Activated CD8-positive, alpha-beta memory T cell treated with anti-CD3 and anti-CD28 coated beads, Interleukin-2, amount 50 U/mL, for 24 hours (primary cell): ENCODE measurements around the gene RTBDN.
"Not testable (repeated sequence)": the region's sequence is repeated elsewhere in the genome, so short reads cannot be mapped to it uniquely, and the experiment has no call there.

Experiments used
- DNase-seq: peaks from one replicate; pipeline ENCODE4 v3.0.0-alpha.2; 2020; ENCODE audit errors: extremely low read depth

Gene RTBDN

DNA sequence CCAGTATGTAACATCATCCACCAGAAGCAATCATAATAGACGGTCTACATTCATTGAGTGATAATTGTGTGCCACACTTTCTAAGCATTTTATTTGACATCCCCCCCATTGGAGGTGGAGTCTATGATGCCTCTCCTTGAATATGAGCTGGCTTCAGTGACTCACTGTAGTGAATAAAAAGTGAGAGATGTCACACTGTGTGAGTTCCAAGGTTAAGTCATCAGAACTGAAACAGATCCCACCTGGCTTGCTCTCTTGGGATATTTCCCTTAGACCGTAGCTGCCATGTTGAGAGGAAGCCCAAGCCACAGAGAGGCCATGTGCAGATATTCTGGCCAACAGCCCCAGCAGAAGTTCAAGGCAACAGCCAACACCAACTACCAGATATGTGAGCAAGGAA lies 12.6 kb downstream of the RTBDN start:
- no peak for DNase-seq

GRCh38 chr19:12817810-12818209 lies 16.6 kb downstream of the RTBDN start:
- DNase-seq, result not testable (repeated sequence)

GRCh38 chr19:12817188-12817587 lies 17.2 kb downstream of the RTBDN start:
- DNase-seq, result not testable (repeated sequence)

- no peak for DNase-seq
Observed at GRCh38 chr19:12815088-12815487, 19.3 kb downstream of the RTBDN start.

DNA sequence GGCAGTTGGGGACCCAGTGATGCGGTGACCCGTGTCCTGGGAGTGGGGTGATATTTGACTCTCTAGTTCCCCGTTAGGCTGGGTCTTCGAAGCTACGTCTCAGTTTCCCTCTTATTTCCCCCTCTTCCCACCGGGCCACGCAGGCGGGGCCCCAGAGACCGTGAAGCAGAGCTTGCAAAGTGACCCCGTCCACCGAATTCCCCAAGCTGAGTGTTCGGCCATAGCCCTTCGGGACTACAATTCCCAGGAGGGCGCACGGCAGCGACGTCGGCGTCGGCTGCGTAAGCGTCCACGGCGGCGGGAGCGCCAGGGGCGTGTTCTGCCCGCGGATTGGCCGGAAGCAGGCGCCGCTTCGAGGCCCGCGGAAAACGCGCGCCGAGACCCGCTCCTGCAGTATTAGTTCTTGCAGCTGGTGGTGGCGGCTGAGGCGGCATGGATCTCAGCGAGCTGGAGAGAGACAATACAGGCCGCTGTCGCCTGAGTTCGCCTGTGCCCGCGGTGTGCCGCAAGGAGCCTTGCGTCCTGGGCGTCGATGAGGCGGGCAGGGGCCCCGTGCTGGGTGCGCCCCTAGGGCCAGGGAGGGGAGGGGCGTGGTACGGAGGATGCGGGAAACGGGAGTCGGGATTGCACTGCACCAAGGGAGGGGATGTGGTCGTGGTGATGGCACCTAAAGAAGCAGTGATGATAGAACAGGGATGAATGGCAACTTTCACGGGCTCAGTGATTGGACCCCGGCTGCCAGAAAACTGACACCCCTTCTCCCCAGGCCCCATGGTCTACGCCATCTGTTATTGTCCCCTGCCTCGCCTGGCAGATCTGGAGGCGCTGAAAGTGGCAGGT lies 27.9 kb downstream of the RTBDN start, which contains the start of gene RNASEH2A:
Gene RNASEH2A (plus strand): TSS at position 343 of the 840 bp plus-strand sequence. CDS start 90 bp downstream, at position 433.
- DNase-seq, result no peak

DNA sequence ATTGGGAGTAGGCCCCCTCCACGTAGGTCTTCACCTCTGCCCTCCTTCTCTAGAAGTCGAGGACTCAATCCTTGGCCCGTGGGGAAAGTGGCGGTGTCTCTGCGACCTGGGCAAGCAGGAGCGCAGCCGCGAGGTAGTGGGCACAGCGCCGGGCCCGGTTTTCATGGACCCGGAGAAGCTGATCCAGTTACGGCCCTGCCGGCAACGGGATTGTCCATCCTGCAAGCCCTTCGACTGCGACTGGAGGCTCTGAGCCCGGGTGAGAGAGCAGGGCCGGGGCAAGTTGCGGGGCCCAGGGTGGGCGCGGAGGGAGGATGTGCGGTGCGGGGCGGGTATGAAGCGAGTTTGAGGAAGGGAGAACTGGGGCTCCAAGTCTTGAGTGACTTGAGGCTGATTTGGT lies 30.3 kb downstream of the RTBDN start:
- DNase-seq, result no peak

DNA sequence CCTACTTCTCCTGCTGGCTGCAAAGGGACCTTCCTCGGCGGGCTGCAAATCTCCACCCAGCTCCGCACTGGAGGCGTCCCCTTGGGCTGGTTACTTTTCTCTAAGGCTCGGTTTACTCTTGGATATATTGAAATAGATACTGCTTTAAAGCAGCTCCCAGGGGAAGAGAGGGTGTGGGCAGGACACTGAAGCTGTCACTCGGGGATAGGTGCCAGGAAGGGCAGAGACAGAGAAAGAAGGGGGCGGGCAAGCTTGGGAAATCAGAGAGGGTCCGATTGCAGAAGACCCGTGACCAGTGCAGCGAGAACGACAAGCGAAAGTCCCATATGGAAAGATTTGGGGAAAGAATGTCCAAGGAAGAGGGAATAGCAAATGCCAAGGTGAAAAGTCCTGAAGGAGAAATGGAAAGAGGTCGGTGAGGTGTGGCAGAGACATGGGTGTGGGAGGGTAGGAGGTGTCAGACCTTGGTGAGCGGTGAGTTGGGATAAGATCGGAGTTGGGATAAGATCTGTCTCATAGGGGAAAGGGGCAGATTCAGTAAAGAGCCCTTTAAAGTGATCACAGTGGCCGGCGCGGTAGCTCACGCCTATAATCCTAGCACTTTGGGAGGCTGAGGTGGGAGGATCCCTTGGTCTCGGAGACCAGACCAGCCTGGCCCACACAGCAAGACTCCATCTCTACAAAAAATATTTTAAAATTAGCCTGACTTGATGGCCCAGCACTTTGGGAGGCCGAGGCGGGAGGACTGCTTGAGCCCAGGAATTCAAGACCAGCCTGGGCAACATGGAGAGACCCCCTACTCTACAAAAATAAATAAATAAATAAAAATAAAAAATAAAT lies 31.9 kb downstream of the RTBDN start:
- no peak for DNase-seq

DNA sequence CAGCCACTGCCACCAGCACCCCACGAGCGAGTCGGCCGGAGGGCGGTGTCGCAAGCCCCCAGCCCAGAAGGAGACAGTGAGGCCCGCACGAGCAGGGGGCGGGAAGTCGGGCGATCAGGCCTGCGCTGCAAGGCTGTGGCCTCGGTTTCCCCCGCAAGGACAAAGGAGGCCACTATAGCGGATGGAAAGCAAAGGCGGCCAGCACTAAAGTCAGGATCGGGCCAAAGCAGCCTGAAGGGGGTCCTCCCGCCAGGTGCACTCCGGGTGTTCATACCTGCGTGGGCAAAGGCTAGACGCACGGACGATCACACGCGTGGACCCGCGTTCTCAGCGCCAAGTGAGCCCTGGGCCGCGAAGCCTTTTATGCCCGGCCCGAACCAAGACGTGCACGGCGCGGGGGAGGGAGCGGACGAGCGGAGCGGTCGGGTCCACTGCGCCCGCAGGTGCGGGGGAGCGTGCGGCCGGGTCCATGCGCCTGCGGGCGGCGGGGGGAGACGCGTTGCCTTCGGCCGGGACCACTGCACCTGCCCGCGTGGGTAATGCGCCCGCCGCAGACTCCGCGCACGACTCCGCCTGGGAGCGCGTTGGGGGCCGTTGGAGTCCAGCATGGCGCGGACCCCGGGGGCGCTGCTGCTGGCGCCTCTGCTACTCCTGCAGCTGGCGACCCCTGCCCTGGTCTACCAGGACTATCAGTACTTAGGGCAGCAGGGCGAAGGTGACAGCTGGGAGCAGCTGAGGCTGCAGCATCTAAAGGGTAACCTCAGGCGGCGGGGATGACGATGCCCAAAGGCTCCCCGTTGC lies 32.7 kb downstream of the RTBDN start, which contains the start of the genes PRDX2 and THSD8:
Gene PRDX2 (minus strand): TSS at position 335 of the 801 bp plus-strand sequence. CDS start 539 bp downstream, outside the sequence.
Gene THSD8 (plus strand): TSS at position 604 of the 801 bp plus-strand sequence. CDS start 3 bp downstream, at position 607.
- DNase-seq, result no peak

DNA sequence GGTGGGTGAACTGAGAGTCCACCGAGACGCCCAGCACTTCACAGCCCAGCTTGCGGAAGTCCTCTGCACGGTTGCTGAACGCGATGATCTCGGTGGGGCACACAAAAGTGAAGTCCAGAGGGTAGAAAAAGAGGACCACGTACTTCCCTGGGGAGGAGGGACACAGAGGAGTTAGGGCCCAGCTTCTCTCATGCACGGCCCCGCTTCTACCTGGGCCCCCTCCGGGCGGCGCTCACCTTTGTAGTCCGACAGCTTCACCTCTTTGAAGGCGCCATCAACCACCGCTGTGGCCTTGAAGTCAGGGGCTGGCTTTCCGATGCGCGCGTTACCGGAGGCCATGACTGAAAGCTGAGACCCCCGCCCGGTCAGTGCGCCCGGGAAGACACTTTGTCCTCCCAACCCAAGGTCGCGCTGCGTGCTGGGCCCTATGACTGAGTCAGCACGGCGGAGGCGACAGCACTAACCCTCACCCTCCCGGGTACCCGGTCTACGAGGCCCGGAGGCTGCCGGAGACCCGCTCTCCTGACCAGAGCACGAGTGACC lies 33.4 kb downstream of the RTBDN start:
- no peak for DNase-seq

GRCh38 chr19:12800466-12800770 lies 34.0 kb downstream of the RTBDN start:
- no peak for DNase-seq

DNA sequence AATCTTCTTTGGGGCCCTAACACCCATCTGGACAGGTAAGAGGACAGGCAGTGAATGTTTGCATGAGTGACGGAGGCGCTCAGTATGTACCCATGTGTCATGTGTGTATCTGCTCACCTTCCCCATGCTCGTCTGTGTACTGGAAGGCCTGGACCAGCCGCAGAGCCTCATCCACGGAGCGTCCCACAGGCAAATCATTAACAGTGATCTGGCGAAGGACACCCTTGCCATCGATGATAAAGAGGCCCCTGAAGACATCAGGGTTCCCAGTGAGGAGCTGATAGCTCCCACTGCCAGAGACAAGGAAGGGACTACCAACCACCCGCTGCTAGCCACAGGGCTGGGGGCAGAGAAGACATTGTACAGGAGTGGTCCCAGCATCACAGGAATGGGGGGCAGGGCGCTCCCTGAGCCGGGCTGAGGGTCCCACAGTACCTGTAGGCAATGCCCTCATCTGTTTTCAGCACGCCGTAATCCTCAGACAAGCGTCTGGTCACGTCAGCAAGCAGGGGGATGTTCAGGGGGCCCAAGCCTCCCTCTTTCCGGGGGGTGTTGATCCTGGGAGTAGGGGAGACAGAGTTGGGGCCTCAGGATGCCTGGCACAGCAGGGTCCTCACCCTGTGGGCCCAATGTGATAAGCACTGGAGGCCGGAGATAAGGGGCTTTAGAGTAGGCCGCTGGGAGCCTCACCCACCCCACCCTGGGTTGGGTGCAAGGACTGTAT lies 34.5 kb downstream of the RTBDN start:
- no peak for DNase-seq

GRCh38 chr19:12797607-12798006 lies 36.8 kb downstream of the RTBDN start:
- not testable (repeated sequence) for DNase-seq

- no peak for DNase-seq
Observed at GRCh38 chr19:12797141-12797587, 37.2 kb downstream of the RTBDN start.

DNA sequence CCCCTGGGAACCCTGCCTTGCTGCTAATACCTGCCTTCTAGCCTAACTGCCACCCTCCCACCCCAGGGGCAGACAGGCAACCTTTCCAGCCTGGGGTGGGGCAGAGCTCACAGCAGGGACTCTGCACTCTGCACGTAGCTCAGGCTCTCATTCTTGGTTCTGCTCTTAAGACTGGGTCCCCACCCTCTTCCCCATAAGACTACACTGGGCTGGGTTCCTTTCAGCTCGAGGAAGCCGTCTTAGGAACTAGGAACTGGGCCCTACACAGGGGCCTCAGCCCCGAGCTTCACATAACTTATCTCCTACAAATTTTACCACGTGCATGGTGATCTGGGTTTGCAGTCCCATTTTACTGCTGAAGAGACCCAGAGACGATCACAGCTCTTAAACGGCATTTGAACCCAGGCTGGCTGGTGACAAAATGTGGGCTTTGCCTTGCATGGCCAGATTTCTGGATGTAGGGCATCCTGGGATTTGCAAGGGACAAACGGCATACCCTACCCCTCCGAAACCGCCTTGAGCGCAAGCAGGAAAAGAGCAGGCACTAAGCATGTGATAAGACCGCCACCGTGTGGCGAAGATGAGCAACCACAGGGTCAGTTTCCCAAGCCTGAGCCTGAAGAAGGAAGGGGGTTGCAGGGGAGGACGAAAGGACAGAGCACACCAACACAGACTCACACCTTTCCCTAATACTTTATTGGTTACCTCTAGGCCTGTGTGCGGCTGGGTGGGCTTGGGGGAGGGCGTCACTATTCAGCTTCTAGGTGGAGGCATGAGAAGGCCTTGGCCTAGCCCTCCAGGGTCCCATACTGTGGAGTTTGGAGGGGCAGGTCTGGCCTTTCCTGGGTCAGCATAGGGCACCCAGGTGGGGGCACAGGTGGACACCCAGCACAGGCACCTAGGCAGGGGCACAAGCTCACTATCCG lies 38.0 kb downstream of the RTBDN start:
- DNase-seq, result no peak

DNA sequence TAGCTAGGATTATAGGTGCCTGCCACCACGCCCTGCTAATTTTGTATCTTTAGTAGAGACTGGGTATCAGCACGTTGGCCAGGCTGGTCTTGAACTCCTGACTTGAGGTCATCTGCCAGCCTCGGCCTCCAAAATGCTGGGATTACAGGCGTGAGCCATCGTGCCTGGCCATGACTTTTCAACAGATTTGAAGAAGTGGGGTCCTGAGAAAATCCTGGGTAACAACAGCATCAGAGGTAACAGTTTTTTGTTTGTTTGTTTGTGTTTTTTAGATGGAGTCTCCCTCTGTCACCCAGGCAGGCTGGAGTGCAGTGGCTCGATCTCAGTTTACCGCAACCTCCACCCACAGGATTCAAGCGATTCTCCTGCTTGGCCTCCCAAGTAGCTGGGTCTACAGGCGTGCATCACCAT lies 39.4 kb downstream of the RTBDN start:
- no peak for DNase-seq

DNA sequence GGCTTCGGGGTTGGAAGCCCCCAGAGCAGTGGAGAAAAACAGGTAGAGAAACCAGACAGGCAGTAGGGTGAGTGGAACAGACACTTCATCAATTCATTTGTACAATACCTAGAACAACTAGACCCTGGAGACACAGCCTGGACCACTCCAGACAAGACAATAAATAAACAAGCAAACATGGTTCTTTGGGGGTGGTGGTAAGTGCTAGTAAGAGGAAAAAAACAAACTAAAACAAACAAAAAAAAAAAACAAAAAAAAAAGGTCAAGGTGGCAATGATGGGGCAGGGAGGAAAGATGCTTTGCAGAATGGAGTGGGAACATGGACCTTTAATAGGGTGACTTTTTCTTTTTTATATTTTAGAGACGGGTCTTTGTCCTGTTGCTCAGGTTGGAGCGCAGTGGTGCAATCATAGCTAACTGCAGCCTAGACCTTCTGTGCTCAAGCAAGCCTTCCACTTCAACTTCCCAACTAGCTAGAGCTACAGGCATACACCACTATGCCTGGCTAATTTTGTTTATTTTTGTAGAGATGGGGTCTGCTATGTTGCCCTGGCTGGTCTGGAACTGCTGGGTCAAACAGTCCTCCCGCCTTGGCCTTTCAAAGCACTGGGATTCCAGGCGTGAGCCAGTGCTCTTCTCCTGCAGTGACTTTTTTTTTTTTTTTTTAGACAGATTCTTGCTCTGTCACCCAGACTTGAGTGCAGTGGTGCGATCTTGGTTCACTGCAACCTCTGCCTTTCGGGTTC lies 40.0 kb downstream of the RTBDN start:
- no peak for DNase-seq

DNA sequence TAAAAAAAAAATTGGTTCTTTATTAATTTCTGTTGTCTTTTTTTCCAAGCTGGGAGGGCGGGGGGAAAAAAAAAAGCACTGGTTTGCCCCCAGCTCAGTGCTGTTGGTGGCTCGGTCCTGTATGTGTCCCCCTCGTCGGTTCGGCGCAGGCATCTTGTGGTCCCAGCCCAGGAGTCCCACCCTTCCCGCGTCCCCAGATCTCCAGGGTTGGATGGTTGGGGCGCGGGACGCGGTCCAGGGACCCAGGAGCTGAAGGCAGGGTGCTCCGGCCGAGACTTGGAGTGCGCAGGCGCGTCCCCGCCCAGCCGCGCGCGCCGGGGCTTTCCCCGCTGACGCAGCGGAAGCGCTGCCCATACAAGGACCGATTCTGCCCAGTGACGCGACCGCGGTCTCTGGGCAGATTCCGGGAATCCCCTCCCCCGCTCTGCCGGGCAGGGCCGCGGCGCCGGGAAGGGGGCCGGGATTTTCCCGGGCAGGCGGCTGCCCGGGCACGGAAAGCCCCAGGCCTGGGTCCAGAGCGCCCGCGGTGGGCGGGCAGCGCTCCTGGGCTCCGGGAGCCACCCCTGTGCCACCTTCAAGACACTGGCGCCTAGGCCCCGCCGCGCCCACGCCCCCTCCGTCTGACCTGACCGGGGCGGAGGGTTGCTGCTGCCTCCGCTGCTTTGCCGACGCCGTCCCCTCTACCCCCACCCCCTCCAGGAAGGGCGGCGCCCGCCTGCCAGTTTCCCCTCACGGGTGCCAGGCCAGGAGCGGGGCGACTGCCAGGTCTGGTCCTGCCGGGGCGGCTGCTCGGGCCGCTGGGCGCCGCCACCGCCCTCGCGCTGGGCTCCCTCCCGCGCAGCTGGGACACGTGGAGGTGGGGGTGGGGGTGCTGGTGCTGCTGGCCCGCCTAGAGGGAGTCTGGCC lies 40.8 kb downstream of the RTBDN start:
- DNase-seq, result no peak

- no peak for DNase-seq
Observed at GRCh38 chr19:12792853-12793289, 41.5 kb downstream of the RTBDN start.
